SK-N-SH treated with all-trans-retinoic acid at 6 μM for 48 hours (cell line): Measurements from ENCODE around the gene TUG1.

ENCODE experiments used
- ATAC-seq: fragments of 200-7000 bp; cut with Tn5 transposase; 3 replicates; pipeline ENCODE4 v1.9.1; 2020; ENCODE audit warnings: mild to moderate bottlenecking, moderate library complexity
- ARNTL ChIP-seq: fragments of 450-650 bp; formaldehyde crosslinking; IDR thresholded peaks from 2 replicates; pipeline ENCODE4 v1.5.0; 2020; ENCODE audit warnings: low read depth, mild to moderate bottlenecking, moderate library complexity, borderline replicate concordance
- BACH2 ChIP-seq: fragments of 250-450 bp; sonication (Bioruptor Pico); IDR thresholded peaks from 2 replicates; pipeline ENCODE4 v1.9.0; 2021; ENCODE audit warnings: mild to moderate bottlenecking, borderline replicate concordance
- CSDC2 ChIP-seq: fragments of 250-450 bp; sonication (Bioruptor Pico); IDR thresholded peaks from 2 replicates; pipeline ENCODE4 v1.5.0; 2020; ENCODE audit warnings: mild to moderate bottlenecking, moderate library complexity
- ESRRG ChIP-seq: fragments of 250-450 bp; sonication (Bioruptor Pico); IDR thresholded peaks from 2 replicates; pipeline ENCODE4 v1.6.1; 2021; ENCODE audit warnings: mild to moderate bottlenecking
- ISL1 ChIP-seq: fragments of 250-450 bp; sonication (Bioruptor Pico); IDR thresholded peaks from 2 replicates; pipeline ENCODE4 v2.1.2; 2022; ENCODE audit warnings: mild to moderate bottlenecking, moderate library complexity
- OSR1 ChIP-seq: fragments of 250-450 bp; sonication (Bioruptor Pico); IDR thresholded peaks from 2 replicates; pipeline ENCODE4 v1.8.0; 2022; ENCODE audit warnings: moderate library complexity, mild to moderate bottlenecking, inconsistent platforms
- PPARA ChIP-seq: fragments of 250-450 bp; sonication (Bioruptor Pico); IDR thresholded peaks from 2 replicates; pipeline ENCODE4 v1.5.0; 2020; ENCODE audit warnings: mild to moderate bottlenecking, borderline replicate concordance
- RARB ChIP-seq: fragments of 250-450 bp; sonication (Bioruptor Pico); IDR thresholded peaks from 2 replicates; pipeline ENCODE4 v1.8.0; 2021; ENCODE audit warnings: mild to moderate bottlenecking, moderate library complexity
- SNAI2 ChIP-seq: fragments of 250-450 bp; sonication (Bioruptor Pico); IDR thresholded peaks from 2 replicates; pipeline ENCODE4 v1.5.0; 2020; ENCODE audit warnings: mild to moderate bottlenecking, moderate library complexity
- TCF4 ChIP-seq: fragments of 250-450 bp; sonication (Bioruptor Pico); IDR thresholded peaks from 2 replicates; pipeline ENCODE4 v1.8.0; 2021; ENCODE audit warnings: mild to moderate bottlenecking, moderate library complexity, borderline replicate concordance
- TOX ChIP-seq: fragments of 250-450 bp; sonication (Bioruptor Pico); IDR thresholded peaks from 2 replicates; pipeline ENCODE4 v1.8.0; 2021; ENCODE audit warnings: mild to moderate bottlenecking, moderate library complexity, borderline replicate concordance
- ZFP3 ChIP-seq: fragments of 250-450 bp; sonication (Bioruptor Pico); IDR thresholded peaks from 2 replicates; pipeline ENCODE4 v1.5.0; 2020; ENCODE audit warnings: mild to moderate bottlenecking, moderate library complexity
- ZFP30 ChIP-seq: fragments of 450-650 bp; formaldehyde crosslinking; IDR thresholded peaks from 2 replicates; pipeline ENCODE4 v1.5.0; 2022; ENCODE audit warnings: mild to moderate bottlenecking, moderate library complexity
- ZNF565 ChIP-seq: fragments of 450-650 bp; formaldehyde crosslinking; conservative IDR thresholded peaks from 2 replicates; pipeline ENCODE4 v1.5.0; 2020; ENCODE audit warnings: low read depth, mild to moderate bottlenecking, moderate library complexity
- ZNF70 ChIP-seq: fragments of 450-650 bp; formaldehyde crosslinking; IDR thresholded peaks from 2 replicates; pipeline ENCODE4 v1.5.0; 2020; ENCODE audit warnings: mild to moderate bottlenecking, moderate library complexity
- ZNF8 ChIP-seq: fragments of 450-650 bp; formaldehyde crosslinking; IDR thresholded peaks from 2 replicates; pipeline ENCODE4 v1.5.0; 2020; ENCODE audit warnings: mild to moderate bottlenecking, moderate library complexity
- TF ChIP-seq, protein P1 (sequence below): fragments of 250-450 bp; sonication (Bioruptor Pico); IDR thresholded peaks from 2 replicates; pipeline ENCODE4 v1.5.0; 2020; ENCODE audit warnings: mild to moderate bottlenecking, moderate library complexity
- TF ChIP-seq, protein P2 (sequence below): fragments of 250-450 bp; sonication (Bioruptor Pico); IDR thresholded peaks from 2 replicates; pipeline ENCODE4 v1.8.0; 2020; ENCODE audit warnings: mild to moderate bottlenecking, moderate library complexity, borderline replicate concordance
- TF ChIP-seq, protein P3 (sequence below): fragments of 250-450 bp; sonication (Bioruptor Pico); IDR thresholded peaks from 2 replicates; pipeline ENCODE4 v1.5.1; 2021; ENCODE audit warnings: mild to moderate bottlenecking, moderate library complexity
- TF ChIP-seq, protein P4 (sequence below): fragments of 250-450 bp; sonication (Bioruptor Pico); IDR thresholded peaks from 2 replicates; pipeline ENCODE4 v1.8.0; 2021; ENCODE audit warnings: low read depth, mild to moderate bottlenecking, moderate library complexity, borderline replicate concordance
- TF ChIP-seq, protein P5 (sequence below): fragments of 250-450 bp; sonication (Bioruptor Pico); IDR thresholded peaks from 2 replicates; pipeline ENCODE4 v1.5.1; 2020; ENCODE audit warnings: low read depth, mild to moderate bottlenecking, moderate library complexity

TUG1 gene

DNA sequence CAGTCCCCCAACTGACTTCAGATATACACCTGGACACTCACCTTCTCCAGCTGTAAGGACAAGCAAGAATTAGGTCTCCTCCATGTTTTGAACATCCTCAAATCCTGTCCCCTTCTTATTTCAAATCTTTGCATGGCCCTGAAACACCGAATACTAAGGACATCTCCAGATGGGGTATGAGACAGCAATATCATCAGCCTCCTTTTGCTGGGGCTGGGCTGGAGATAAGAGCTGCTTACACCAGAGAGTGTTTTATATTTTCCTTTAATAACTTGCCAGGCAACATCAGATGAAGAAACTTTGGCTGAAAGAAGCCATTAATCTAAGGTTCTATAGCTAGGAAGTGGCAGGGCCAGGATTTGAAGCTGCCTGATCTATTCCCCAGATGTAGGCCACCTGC, 21.6 kb downstream of the TUG1 start:
- TF ChIP-seq TOX (CRISPR knock-in tag) (no peak), ZNF8 (CRISPR knock-in tag) (no peak), RARB (CRISPR knock-in tag) (no peak), ESRRG (CRISPR knock-in tag) (no peak)
- TF ChIP-seq, protein P1, sequence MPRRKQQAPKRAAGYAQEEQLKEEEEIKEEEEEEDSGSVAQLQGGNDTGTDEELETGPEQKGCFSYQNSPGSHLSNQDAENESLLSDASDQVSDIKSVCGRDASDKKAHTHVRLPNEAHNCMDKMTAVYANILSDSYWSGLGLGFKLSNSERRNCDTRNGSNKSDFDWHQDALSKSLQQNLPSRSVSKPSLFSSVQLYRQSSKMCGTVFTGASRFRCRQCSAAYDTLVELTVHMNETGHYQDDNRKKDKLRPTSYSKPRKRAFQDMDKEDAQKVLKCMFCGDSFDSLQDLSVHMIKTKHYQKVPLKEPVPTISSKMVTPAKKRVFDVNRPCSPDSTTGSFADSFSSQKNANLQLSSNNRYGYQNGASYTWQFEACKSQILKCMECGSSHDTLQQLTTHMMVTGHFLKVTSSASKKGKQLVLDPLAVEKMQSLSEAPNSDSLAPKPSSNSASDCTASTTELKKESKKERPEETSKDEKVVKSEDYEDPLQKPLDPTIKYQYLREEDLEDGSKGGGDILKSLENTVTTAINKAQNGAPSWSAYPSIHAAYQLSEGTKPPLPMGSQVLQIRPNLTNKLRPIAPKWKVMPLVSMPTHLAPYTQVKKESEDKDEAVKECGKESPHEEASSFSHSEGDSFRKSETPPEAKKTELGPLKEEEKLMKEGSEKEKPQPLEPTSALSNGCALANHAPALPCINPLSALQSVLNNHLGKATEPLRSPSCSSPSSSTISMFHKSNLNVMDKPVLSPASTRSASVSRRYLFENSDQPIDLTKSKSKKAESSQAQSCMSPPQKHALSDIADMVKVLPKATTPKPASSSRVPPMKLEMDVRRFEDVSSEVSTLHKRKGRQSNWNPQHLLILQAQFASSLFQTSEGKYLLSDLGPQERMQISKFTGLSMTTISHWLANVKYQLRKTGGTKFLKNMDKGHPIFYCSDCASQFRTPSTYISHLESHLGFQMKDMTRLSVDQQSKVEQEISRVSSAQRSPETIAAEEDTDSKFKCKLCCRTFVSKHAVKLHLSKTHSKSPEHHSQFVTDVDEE (CRISPR knock-in tag), result no peak
- ATAC-seq, result no peak

DNA sequence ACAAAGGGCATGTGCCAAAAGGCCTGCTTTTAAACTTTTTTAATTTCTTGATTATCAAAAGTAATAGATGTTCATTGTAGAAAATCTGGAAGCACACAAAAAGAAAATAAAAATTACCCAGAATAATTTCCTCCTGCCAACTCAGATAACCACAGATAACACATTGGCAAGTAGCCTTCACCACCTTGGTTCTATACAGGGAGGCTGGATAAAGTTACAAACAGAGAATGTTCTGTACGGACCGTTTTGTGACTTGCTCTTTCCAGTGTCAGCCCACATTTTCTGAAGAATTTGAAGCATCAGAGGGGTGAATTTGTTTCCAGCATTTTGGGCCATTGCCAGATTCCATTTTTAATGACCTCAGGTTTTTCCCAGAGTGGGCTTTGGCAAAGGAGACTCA, 23.5 kb downstream of the TUG1 start:
- no peak for ATAC-seq
- no peak for TF ChIP-seq ESRRG (CRISPR knock-in tag)
- TF ChIP-seq ZFP30 (CRISPR knock-in tag), result no peak
- no peak for TF ChIP-seq PPARA (CRISPR knock-in tag)
- TF ChIP-seq, protein P2, sequence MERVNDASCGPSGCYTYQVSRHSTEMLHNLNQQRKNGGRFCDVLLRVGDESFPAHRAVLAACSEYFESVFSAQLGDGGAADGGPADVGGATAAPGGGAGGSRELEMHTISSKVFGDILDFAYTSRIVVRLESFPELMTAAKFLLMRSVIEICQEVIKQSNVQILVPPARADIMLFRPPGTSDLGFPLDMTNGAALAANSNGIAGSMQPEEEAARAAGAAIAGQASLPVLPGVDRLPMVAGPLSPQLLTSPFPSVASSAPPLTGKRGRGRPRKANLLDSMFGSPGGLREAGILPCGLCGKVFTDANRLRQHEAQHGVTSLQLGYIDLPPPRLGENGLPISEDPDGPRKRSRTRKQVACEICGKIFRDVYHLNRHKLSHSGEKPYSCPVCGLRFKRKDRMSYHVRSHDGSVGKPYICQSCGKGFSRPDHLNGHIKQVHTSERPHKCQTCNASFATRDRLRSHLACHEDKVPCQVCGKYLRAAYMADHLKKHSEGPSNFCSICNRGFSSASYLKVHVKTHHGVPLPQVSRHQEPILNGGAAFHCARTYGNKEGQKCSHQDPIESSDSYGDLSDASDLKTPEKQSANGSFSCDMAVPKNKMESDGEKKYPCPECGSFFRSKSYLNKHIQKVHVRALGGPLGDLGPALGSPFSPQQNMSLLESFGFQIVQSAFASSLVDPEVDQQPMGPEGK (CRISPR knock-in tag), result no peak
- TF ChIP-seq ZFP3, result no peak
- TF ChIP-seq, protein P3, sequence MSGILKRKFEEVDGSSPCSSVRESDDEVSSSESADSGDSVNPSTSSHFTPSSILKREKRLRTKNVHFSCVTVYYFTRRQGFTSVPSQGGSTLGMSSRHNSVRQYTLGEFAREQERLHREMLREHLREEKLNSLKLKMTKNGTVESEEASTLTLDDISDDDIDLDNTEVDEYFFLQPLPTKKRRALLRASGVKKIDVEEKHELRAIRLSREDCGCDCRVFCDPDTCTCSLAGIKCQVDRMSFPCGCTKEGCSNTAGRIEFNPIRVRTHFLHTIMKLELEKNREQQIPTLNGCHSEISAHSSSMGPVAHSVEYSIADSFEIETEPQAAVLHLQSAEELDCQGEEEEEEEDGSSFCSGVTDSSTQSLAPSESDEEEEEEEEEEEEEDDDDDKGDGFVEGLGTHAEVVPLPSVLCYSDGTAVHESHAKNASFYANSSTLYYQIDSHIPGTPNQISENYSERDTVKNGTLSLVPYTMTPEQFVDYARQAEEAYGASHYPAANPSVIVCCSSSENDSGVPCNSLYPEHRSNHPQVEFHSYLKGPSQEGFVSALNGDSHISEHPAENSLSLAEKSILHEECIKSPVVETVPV, result no peak
- TF ChIP-seq ARNTL, result no peak
- TF ChIP-seq, protein P4, sequence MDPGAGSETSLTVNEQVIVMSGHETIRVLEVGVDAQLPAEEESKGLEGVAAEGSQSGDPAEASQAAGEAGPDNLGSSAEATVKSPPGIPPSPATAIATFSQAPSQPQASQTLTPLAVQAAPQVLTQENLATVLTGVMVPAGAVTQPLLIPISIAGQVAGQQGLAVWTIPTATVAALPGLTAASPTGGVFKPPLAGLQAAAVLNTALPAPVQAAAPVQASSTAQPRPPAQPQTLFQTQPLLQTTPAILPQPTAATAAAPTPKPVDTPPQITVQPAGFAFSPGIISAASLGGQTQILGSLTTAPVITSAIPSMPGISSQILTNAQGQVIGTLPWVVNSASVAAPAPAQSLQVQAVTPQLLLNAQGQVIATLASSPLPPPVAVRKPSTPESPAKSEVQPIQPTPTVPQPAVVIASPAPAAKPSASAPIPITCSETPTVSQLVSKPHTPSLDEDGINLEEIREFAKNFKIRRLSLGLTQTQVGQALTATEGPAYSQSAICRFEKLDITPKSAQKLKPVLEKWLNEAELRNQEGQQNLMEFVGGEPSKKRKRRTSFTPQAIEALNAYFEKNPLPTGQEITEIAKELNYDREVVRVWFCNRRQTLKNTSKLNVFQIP (CRISPR knock-in tag), result no peak
- no peak for TF ChIP-seq CSDC2 (CRISPR knock-in tag)
- TF ChIP-seq ISL1 (CRISPR knock-in tag), result no peak
- no peak for TF ChIP-seq BACH2
- no peak for TF ChIP-seq ZNF70 (CRISPR knock-in tag)
- TF ChIP-seq, protein P5, sequence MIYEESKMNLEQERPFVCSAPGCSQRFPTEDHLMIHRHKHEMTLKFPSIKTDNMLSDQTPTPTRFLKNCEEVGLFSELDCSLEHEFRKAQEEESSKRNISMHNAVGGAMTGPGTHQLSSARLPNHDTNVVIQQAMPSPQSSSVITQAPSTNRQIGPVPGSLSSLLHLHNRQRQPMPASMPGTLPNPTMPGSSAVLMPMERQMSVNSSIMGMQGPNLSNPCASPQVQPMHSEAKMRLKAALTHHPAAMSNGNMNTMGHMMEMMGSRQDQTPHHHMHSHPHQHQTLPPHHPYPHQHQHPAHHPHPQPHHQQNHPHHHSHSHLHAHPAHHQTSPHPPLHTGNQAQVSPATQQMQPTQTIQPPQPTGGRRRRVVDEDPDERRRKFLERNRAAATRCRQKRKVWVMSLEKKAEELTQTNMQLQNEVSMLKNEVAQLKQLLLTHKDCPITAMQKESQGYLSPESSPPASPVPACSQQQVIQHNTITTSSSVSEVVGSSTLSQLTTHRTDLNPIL (CRISPR knock-in tag), result no peak
- TF ChIP-seq OSR1 (CRISPR knock-in tag), result no peak
- TF ChIP-seq ZNF8 (CRISPR knock-in tag), result no peak
- TF ChIP-seq SNAI2, result no peak
- no peak for TF ChIP-seq RARB (CRISPR knock-in tag)
- no peak for TF ChIP-seq ZNF565 (CRISPR knock-in tag)
- no peak for TF ChIP-seq TCF4
- TF ChIP-seq, all 23 proteins: peak for 0

DNA sequence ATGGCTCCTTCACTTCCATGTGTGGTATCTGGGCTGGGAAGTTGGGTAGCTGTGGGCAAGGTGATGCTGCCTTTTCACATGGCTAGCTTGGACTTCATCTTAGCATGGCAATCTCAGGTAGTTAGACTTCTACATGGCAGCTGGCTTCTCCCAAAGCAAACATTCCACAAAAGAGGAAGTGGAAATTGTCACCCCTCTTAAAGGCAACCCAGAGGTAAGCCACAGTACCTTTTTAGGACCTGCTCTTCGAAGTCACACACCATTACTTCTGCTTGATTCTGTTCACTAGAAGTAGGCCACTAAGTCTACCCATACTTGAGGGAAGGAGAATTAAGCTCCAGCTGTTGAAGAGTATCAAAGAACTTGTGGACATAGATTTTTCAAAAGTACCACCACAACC, 25.9 kb downstream of the TUG1 start:
- ATAC-seq, result no peak
- TF ChIP-seq ZNF70 (CRISPR knock-in tag) (no peak), TOX (CRISPR knock-in tag) (no peak), ZNF565 (CRISPR knock-in tag) (no peak)
- TF ChIP-seq, protein P3, result no peak
- TF ChIP-seq, protein P2 (CRISPR knock-in tag), result no peak
- TF ChIP-seq, protein P1 (CRISPR knock-in tag), result no peak
- TF ChIP-seq, protein P4 (CRISPR knock-in tag), result no peak
